NCI-H345 treated with DMSO at 0.1 percent for 48 hours (cell line): ENCODE results near the gene SPON2.

Experiments used
- DNase-seq: peaks from one replicate; lab custom pipeline; 2025; ENCODE audit not compliant: unreplicated experiment; lab: John Stamatoyannopoulos, UW

SPON2 gene

GRCh38 chr4:1208970-1209704 lies 36.8 kb upstream of the SPON2 start:
- no peak for DNase-seq

DNA sequence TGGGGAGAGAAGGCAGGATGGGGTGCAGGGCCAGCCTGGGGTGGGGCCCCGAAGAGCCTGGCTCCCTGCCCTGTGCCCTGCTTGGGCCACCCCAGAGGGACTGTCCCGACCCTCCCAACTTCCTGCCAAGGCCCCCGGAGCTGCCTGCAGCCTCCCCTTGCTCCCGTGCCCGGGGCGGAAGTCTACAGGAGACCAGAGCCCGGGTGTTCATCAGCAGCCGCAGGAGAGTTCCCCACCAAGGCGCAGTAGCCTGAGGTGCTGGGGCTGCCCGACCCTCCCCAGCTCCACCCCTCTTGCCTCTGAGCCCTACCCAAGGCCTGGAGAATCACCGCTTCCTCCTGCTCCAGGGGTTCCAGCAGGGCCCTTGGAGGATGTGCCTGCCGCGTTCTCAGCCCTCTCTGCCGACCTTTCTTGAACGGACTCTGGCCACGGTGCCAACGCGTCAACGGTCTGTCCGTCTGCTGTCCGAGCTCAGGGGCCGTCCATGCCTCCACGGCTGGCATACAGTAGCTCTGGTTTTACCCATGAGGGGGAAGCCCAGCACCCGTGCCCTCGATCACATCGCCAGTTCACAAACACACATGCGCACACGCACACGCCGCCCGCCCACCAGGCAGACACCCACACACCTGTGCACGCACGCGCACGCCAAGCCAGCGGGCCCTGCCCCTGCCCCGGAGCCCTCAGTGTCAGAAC lies 36.0 kb upstream of the SPON2 start:
- DNase-seq, result no peak

DNA sequence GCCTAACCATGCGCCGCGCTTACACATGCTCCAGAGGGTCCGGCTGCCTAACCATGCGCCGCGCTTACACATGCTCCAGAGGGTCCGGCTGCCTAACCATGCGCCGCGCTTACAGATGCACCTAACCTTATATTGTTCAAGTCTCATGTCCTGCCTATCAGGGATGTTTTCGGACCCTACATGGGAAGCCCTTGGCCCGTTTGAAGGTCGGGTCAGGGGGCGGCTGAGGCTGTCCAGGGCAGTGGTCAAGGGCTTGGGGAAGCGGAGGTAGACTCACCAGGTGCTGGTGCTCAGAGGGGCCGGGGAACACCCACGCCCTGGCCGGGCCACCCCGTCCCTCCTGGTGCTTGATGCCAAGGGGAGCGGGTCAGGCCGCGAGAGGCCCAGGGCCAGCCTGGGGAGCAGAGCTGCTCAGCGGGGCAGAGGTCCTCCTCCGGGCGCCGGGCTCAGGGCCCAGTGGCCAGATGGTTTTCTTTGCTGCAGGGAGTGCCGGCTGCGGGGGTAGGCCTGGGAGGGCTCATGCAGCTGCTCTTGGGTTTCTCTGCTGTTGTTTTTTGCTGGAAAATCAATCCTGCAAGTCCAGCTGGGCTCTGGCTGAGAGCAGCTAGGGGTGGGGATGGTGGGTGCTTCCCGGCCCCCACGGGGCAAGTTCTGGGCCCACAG lies 35.4 kb upstream of the SPON2 start:
- DNase-seq, result no peak

DNA sequence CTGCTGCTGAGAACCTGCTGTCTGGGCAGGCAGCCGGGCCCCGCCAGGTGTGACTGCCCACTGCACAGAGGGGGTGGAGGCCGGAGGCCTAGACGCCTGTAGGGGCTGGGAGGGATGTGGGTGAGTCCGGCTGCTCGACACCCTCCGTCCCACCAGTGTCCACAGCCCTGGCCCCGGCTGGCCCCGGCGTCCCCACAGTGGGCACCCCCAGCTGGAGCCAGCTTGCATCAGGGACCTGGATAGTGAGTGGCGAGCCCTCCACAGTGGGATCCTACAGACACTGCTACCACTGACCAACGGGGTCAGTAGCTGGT lies 34.7 kb upstream of the SPON2 start:
- DNase-seq, result no peak

- no peak for DNase-seq
Measured at GRCh38 chr4:1206299-1207156, 34.1 kb upstream of the SPON2 start.

- DNase-seq, result no peak
Measured at GRCh38 chr4:1205586-1206298, 33.4 kb upstream of the SPON2 start.

- DNase-seq, result no peak
Measured at GRCh38 chr4:1204828-1205585, 32.6 kb upstream of the SPON2 start.

GRCh38 chr4:1204286-1204827 lies 32.0 kb upstream of the SPON2 start:
- DNase-seq, result no peak

GRCh38 chr4:1203026-1203616 lies 30.7 kb upstream of the SPON2 start:
- no peak for DNase-seq

GRCh38 chr4:1202526-1203011 lies 30.2 kb upstream of the SPON2 start:
- DNase-seq, result no peak

GRCh38 chr4:1201851-1202525 lies 29.6 kb upstream of the SPON2 start:
- no peak for DNase-seq

GRCh38 chr4:1200425-1201035 lies 28.1 kb upstream of the SPON2 start:
- DNase-seq, result no peak

DNA sequence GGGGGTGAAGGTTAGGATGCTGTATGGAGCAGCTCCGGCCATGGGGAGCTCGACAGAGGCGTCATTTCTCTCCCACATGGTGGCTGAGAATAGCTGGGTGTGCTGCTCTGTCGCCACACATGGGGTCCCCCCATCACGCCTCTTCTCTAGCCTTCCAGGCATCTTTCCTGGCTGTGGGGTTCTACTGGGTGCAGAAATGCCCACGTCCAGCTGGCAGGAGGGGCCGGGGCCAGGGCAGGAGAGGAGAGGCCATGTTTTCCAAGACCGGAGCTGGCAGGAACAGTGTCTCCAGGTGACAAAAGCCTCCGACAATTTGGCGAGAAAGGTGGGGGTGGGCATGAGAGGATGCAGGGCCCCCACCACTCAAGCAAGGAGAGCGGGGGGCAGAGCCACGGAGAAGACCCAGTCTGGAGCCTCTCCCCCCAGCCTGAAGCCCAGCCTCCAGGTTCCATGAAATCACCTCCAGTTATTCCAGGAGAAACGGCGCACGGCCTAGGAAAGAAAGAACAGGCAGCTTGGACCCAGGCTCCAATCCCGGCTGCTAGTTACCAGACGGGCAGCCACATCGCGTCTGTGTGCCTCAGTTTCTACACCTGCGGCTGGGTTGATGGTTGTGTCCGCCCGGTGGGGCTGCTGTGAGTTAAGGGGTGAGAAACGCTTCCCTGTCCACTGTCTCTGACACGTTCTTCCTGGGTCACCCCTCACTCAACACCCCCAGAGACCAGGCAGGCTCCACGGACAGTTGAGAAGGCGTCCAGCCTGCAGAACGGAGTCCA lies 27.4 kb upstream of the SPON2 start:
- no peak for DNase-seq

DNA sequence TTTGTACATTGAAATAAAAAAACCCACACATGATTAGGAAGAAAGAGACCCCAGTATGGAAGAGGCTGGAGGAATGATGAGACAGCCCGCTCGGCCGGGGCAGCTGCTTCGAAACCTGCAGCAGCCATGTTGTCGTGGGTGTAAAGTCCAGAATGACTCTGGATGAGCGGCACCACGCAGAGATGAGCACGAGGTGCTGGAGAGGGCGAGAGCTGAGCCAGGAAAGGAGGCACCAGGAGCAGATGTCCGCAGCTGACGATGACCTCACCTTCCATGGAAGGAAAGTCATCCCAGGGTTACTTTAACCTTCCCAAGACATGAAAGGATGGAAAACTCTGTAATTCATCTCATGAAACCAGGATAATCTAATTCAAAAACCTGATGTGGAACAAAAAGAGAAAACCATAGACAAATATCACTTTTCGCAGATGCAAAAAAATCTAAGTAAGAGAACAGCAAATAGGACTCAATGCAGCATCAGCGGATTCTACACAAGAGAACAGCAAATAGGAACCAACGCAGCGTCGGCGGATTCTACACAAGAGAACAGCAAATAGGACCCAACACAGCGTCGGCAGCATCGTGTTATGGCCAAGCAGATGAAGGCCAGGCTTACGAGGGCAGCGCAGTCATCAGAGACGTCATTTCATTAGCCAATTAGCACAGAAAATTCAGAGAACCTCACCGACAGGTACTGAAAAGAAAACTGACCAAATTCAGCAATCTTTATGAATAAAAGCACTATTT lies 25.9 kb upstream of the SPON2 start:
- no peak for DNase-seq

DNA sequence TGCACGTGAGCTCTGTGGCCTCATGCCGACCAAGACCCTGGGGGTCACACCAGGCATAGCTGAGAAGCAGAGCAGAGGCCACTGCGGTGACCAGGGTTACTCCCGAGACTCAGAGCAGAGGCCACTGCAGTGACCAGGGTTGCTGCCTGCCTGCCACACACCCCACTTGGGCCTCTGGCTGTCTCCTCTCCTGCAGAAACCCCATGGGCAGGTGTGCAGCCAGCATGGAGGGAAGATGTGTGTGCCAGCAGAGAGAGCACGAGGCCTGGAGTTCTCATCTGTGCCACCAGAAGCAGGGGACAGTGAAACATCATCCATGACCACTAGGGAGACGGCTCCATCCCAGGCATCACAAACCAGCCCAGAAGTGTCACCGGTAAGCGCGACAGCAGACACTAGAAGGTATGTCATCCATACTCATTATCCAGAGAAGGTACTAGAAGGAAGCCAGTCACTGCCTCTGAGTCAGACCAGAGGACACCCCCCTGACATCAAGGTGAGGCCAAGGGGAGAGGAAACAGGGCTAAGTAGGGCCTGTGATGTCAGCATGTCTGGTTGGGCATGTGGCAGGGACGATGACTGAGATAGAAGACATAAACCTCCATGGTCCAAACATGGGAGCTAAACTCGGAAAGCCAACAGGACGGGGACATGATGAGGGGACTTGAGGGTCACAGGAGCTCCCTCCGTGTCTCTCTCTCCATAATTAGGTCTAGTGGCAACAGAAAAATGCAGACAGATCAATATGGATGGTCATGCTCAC lies 24.2 kb upstream of the SPON2 start:
- no peak for DNase-seq

- DNase-seq, result no peak
Measured at GRCh38 chr4:1195891-1196401, 23.6 kb upstream of the SPON2 start.
